MM.1S (cell line): ENCODE results near the gene A4GALT.
"Not testable (repeated sequence)": the region's sequence is repeated elsewhere in the genome, so short reads cannot be mapped to it uniquely, and the experiment has no call there.

Experiments
- DNase-seq: peaks from one replicate; pipeline ENCODE4 v3.0.0-alpha.2; 2015
- H2AFZ ChIP-seq: fragments of 300-600 bp; sonication (generic); 2 replicates; pipeline ENCODE4 v1.6.0; 2016; ENCODE audit warnings: antibody characterized with exemption, low read length
- H3F3A ChIP-seq: fragments of 300-600 bp; sonication (generic); 2 replicates; pipeline ENCODE4 v1.6.1; 2016; ENCODE audit warnings: mild to moderate bottlenecking, antibody characterized with exemption, low read length, moderate library complexity, mixed read lengths; ENCODE audit not compliant: insufficient read depth
- H3K27ac ChIP-seq: fragments of 300-600 bp; sonication (generic); 2 replicates; pipeline ENCODE4 v1.5.1; 2016; ENCODE audit warnings: mild to moderate bottlenecking, low read length
- H3K27me3 ChIP-seq: fragments of 300-600 bp; sonication (generic); replicated peaks from 2 replicates; pipeline ENCODE4 v1.6.0; 2016; ENCODE audit warnings: low read length; ENCODE audit not compliant: insufficient read depth
- H3K36me3 ChIP-seq: fragments of 300-600 bp; sonication (generic); replicated peaks from 2 replicates; pipeline ENCODE4 v1.6.1; 2016; ENCODE audit warnings: mild to moderate bottlenecking, low read length, mixed read lengths; ENCODE audit not compliant: insufficient read depth
- H3K4me1 ChIP-seq: fragments of 300-600 bp; sonication (generic); 2 replicates; pipeline ENCODE4 v1.6.1; 2016; ENCODE audit warnings: low read length, mixed read lengths
- H3K4me2 ChIP-seq: fragments of 300-600 bp; sonication (generic); 2 replicates; pipeline ENCODE4 v1.6.0; 2016; ENCODE audit warnings: low read depth, low read length
- H3K4me3 ChIP-seq: fragments of 300-600 bp; sonication (generic); 2 replicates; pipeline ENCODE4 v1.5.1; 2016; ENCODE audit warnings: low read length, mixed read lengths
- H3K79me2 ChIP-seq: fragments of 300-600 bp; sonication (generic); 2 replicates; pipeline ENCODE4 v1.6.1; 2016; ENCODE audit warnings: mixed run types, low read length, mixed read lengths
- H3K9ac ChIP-seq: fragments of 300-600 bp; sonication (generic); 2 replicates; pipeline ENCODE4 v1.6.1; 2016; ENCODE audit warnings: low read length, mixed read lengths
- H3K9me2 ChIP-seq: fragments of 300-600 bp; sonication (generic); replicated peaks from 2 replicates; pipeline ENCODE4 v1.6.1; 2016; ENCODE audit warnings: mild to moderate bottlenecking, low read length, mixed read lengths; ENCODE audit not compliant: insufficient read depth
- H3K9me3 ChIP-seq: fragments of 300-600 bp; sonication (generic); replicated peaks from 2 replicates; pipeline ENCODE4 v1.6.1; 2016; ENCODE audit warnings: mild to moderate bottlenecking, low read length, mixed read lengths; ENCODE audit not compliant: insufficient read depth
- H4K20me1 ChIP-seq: fragments of 300-600 bp; sonication (generic); 2 replicates; pipeline ENCODE4 v1.6.1; 2016; ENCODE audit warnings: mild to moderate bottlenecking, low read length, moderate library complexity, mixed read lengths; ENCODE audit not compliant: insufficient read depth
- EZH2 ChIP-seq: fragments of 300-600 bp; sonication (generic); optimal IDR thresholded peaks from 2 replicates; pipeline ENCODE3; 2017; ENCODE audit warnings: low read depth, mild to moderate bottlenecking, antibody characterized with exemption, low read length, mixed read lengths
- EZH2phosphoT487 ChIP-seq: fragments of 300-600 bp; sonication (generic); IDR thresholded peaks from 2 replicates; pipeline ENCODE4 v1.6.1; 2018; ENCODE audit warnings: antibody characterized with exemption, low read length
- TF ChIP-seq, protein P1 (sequence below): fragments of 300-600 bp; sonication (generic); IDR thresholded peaks from 2 replicates; pipeline ENCODE4 v1.5.1; 2016; ENCODE audit warnings: antibody characterized with exemption, low read length, mixed read lengths

The A4GALT gene

GRCh38 chr22:42734406-42734805 lies 13.7 kb upstream of the A4GALT start:
- no peak overlapping the region for H3K9ac ChIP-seq
- no peaks in the 10 kb centered on the region for H3K36me3 ChIP-seq
- TF ChIP-seq, protein P1, sequence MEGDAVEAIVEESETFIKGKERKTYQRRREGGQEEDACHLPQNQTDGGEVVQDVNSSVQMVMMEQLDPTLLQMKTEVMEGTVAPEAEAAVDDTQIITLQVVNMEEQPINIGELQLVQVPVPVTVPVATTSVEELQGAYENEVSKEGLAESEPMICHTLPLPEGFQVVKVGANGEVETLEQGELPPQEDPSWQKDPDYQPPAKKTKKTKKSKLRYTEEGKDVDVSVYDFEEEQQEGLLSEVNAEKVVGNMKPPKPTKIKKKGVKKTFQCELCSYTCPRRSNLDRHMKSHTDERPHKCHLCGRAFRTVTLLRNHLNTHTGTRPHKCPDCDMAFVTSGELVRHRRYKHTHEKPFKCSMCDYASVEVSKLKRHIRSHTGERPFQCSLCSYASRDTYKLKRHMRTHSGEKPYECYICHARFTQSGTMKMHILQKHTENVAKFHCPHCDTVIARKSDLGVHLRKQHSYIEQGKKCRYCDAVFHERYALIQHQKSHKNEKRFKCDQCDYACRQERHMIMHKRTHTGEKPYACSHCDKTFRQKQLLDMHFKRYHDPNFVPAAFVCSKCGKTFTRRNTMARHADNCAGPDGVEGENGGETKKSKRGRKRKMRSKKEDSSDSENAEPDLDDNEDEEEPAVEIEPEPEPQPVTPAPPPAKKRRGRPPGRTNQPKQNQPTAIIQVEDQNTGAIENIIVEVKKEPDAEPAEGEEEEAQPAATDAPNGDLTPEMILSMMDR = no peak
- TF ChIP-seq EZH2 = no peak
- H3K79me2 ChIP-seq = no peaks in the 10 kb centered on the region
- H3K4me3 ChIP-seq = no peak overlapping the region
- DNase-seq = no peak
- H3K27me3 ChIP-seq = 0 out of 2 replicates have a peak, but pooled peaks cover 3% of the 10 kb centered on the region
- H4K20me1 ChIP-seq = no peaks in the 10 kb centered on the region
- no peaks in the 10 kb centered on the region for H3F3A ChIP-seq
- no peak overlapping the region for H3K27ac ChIP-seq
- no peak overlapping the region for H3K4me2 ChIP-seq
- no peaks in the 10 kb centered on the region for H3K9me3 ChIP-seq
- no peak overlapping the region for H2AFZ ChIP-seq
- H3K9me2 ChIP-seq = no peaks in the 10 kb centered on the region
- no peaks in the 10 kb centered on the region for H3K4me1 ChIP-seq

DNA sequence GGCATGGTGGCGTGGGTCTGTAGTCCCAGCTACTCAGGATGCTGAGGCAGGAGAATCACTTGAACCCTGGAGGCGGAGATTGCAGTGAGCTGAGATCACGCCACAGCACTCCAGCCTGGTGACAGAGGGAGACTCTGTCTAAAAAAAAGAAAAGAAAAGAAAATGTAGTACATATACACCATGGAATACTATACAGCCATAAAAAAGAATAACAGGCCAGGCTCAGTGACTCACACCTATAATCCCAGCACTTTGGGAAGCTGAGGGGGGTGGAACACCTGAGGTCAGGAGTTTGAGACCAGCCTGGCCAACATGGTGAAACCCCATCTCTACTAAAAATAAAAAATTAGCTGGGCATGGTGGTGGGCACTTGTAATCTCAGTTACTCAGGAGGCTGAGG lies 12.7 kb upstream of the A4GALT start:
- DNase-seq, H4K20me1 ChIP-seq, H3K9ac ChIP-seq, H3K4me3 ChIP-seq, H3K36me3 ChIP-seq, H3K27ac ChIP-seq, H3K9me2 ChIP-seq, H3K79me2 ChIP-seq, H3K4me2 ChIP-seq, H3K27me3 ChIP-seq, H3F3A ChIP-seq, H2AFZ ChIP-seq, H3K9me3 ChIP-seq, H3K4me1 ChIP-seq: not testable (repeated sequence)

DNA sequence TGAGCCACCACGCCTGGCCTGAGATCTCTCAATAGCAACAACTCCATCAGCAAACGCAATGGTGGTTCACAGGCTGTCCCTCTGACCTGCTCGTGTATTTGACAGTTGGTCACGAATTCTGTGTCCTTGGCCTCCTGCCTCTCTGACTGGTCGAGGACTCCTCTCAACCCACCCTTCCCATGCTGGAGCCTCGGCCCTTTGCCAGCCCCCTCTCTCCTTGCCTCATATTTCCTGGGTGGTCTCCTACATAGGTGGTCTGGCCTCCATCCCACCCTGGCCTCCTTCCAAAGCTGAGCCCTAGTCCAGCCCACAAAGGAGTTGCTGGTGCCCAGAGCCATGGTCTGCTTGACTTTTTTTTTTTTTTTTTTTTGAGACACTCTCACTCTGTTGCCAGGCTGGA lies 11.4 kb upstream of the A4GALT start:
- no peak overlapping the region for H3K9ac ChIP-seq

DNA sequence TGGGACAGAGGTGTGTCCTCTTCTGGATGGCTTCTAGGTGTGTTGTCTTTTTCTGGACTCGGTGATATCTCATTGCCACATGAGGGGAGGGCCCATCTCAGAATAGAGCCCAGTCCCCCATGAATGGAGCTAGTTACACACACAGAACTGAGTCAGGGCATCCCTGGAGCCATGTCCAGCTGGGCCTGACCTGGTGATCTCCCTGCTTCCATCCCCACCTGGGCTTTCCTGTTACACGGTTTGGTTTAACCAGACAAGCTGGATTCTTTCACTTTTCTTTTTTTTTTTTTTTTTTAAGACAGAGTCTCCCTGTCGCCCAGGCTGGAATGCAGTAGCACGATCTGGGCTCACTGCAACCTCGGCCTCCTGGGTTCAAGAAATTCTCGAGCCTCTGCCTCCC lies 6.1 kb upstream of the A4GALT start:
- DNase-seq = no peak
- no peaks in the 10 kb centered on the region for H3F3A ChIP-seq
- no peak overlapping the region for H3K4me3 ChIP-seq
- H3K9me3 ChIP-seq = no peaks in the 10 kb centered on the region
- H3K36me3 ChIP-seq = no peaks in the 10 kb centered on the region
- no peaks in the 10 kb centered on the region for H4K20me1 ChIP-seq
- no peaks in the 10 kb centered on the region for H3K9me2 ChIP-seq
- H3K9ac ChIP-seq = no peak overlapping the region
- H2AFZ ChIP-seq = no peak overlapping the region
- no peaks in the 10 kb centered on the region for H3K4me1 ChIP-seq
- no peak overlapping the region for H3K27ac ChIP-seq
- TF ChIP-seq EZH2 = no peak
- TF ChIP-seq EZH2phosphoT487 = no peak
- TF ChIP-seq, protein P1 = no peak
- H3K27me3 ChIP-seq = peaks cover 11% of the 10 kb centered on the region
- H3K79me2 ChIP-seq = no peaks in the 10 kb centered on the region
- no peak overlapping the region for H3K4me2 ChIP-seq

More for the DNA sequence above, 11.4 kb upstream of the A4GALT start:
- Histone ChIP-seq H3K9me3 (no peaks in the 10 kb centered on the region), H3K27ac (no peak overlapping the region), H3K27me3 (0 out of 2 replicates have a peak, but pooled peaks cover 3% of the 10 kb centered on the region), H3F3A (no peaks in the 10 kb centered on the region), H3K9me2 (no peaks in the 10 kb centered on the region), H3K4me3 (no peak overlapping the region), H2AFZ (no peak overlapping the region), H3K4me1 (no peaks in the 10 kb centered on the region), H3K4me2 (no peak overlapping the region), H3K36me3 (no peaks in the 10 kb centered on the region), H3K79me2 (no peaks in the 10 kb centered on the region), H4K20me1 (no peaks in the 10 kb centered on the region)
- DNase-seq = no peak
- no peak for TF ChIP-seq EZH2
- no peak for TF ChIP-seq EZH2phosphoT487
- TF ChIP-seq, protein P1 = no peak
